ENCODE measurements around the gene GALT.
A peak's percentile ranks its signal among the peaks of the same experiment; 100 is the strongest.

Gene GALT

GRCh38 chr9:34612788-34613390 lies 33.6 kb upstream of the GALT start:
- in situ Hi-C loops (cut with MboI; ENCODE audit: low sequenced_read_pairs, unreplicated experiment): no loop called here

GRCh38 chr9:34615132-34615531 lies 31.3 kb upstream of the GALT start:
- no peak for DNase-seq (ENCODE audit: low spot score)
- in situ Hi-C loops (cut with MboI; ENCODE audit: low sequenced_read_pairs, unreplicated experiment): no loop called here
- TF ChIP-seq CTCF (IDR thresholded peaks at IDR 0.05; ENCODE audit: borderline replicate concordance, control extremely low read depth, extremely low read depth, insufficient read depth, missing control alignments): no peak

More at GRCh38 chr9:34612788-34613390, 33.6 kb upstream of the GALT start:
- peak; percentile 81 for TF ChIP-seq CTCF (IDR thresholded peaks at IDR 0.05; ENCODE audit: borderline replicate concordance, control extremely low read depth, extremely low read depth, insufficient read depth, missing control alignments)
- DNase-seq (ENCODE audit: low spot score): peak; percentile 80

GRCh38 chr9:34620061-34620994 lies 26.1 kb upstream of the GALT start, which contains the start of gene DCTN3:
Gene DCTN3, minus strand, starts transcription at chr9:34620495. Its CDS starts 31 bp downstream, at chr9:34620464.
- in situ Hi-C loops (cut with MboI; ENCODE audit: low sequenced_read_pairs, unreplicated experiment): no loop called here
- no peak for TF ChIP-seq CTCF (IDR thresholded peaks at IDR 0.05; ENCODE audit: borderline replicate concordance, control extremely low read depth, extremely low read depth, insufficient read depth, missing control alignments)
- DNase-seq (ENCODE audit: low spot score): peak; percentile 97

- in situ Hi-C loops (cut with MboI; ENCODE audit: low sequenced_read_pairs, unreplicated experiment): no loop called here
- no peak for DNase-seq (ENCODE audit: low spot score)
- TF ChIP-seq CTCF (IDR thresholded peaks at IDR 0.05; ENCODE audit: borderline replicate concordance, control extremely low read depth, extremely low read depth, insufficient read depth, missing control alignments): no peak
These were observed 22.9 kb upstream of the GALT start for GRCh38 chr9:34623374-34624235.

- in situ Hi-C loops (cut with MboI; ENCODE audit: low sequenced_read_pairs, unreplicated experiment): no loop called here
- no peak for DNase-seq (ENCODE audit: low spot score)
- no peak for TF ChIP-seq CTCF (IDR thresholded peaks at IDR 0.05; ENCODE audit: borderline replicate concordance, control extremely low read depth, extremely low read depth, insufficient read depth, missing control alignments)
These were observed 21.8 kb upstream of the GALT start for GRCh38 chr9:34624475-34625185.

- DNase-seq (ENCODE audit: low spot score): no peak
- in situ Hi-C loops (cut with MboI; ENCODE audit: low sequenced_read_pairs, unreplicated experiment): no loop called here
- TF ChIP-seq CTCF (IDR thresholded peaks at IDR 0.05; ENCODE audit: borderline replicate concordance, control extremely low read depth, extremely low read depth, insufficient read depth, missing control alignments): no peak
These were observed 21.3 kb upstream of the GALT start for GRCh38 chr9:34625186-34625486.
